ENCODE results near the gene PIK3CB.

- no peak for TF ChIP-seq CTCF (IDR thresholded peaks at IDR 0.05; ENCODE audit: control extremely low read depth in 1 of 3, insufficient read depth in 1 of 3, low read depth in 1 of 3, low read length in 3 of 3)
- TF ChIP-seq ZNF274 (IDR thresholded peaks at IDR 0.05; ENCODE audit: borderline replicate concordance, extremely low read depth, low read length), result no peak
- TF ChIP-seq RAD21 (IDR thresholded peaks at IDR 0.05 in 1 of 2, conservative IDR thresholded peaks at IDR 0.05 in 1 of 2; ENCODE audit: low read depth in 2 of 2, low read length in 2 of 2), result no peak
- no peak for TF ChIP-seq POLR2A (IDR thresholded peaks at IDR 0.05; ENCODE audit: control extremely low read depth in 1 of 2, low read depth in 2 of 2, low read length in 2 of 2)
- TF ChIP-seq SP4 (IDR thresholded peaks at IDR 0.05; ENCODE audit: low read length), result no peak
- no peak for TF ChIP-seq SRF (IDR thresholded peaks at IDR 0.05; ENCODE audit: low read depth, low read length)
- TF ChIP-seq MAFK (IDR thresholded peaks at IDR 0.05; ENCODE audit: low read depth, low read length), result no peak
- TF ChIP-seq EP300 (IDR thresholded peaks at IDR 0.05; ENCODE audit: borderline replicate concordance in 1 of 2, low read depth in 2 of 2, low read length in 2 of 2), result no peak
- TF ChIP-seq POU5F1 (IDR thresholded peaks at IDR 0.05; ENCODE audit: low read depth, low read length), result no peak
- TF ChIP-seq POLR2AphosphoS5 (IDR thresholded peaks at IDR 0.05; ENCODE audit: low read depth, low read length), result no peak
- TF ChIP-seq RFX5 (IDR thresholded peaks at IDR 0.05; ENCODE audit: borderline replicate concordance, low read depth, low read length), result no peak
Measured at GRCh38 chr3:138642226-138642926, 192.4 kb downstream of the PIK3CB start.
